GM06990 (cell line): Measurements from ENCODE around the gene ADAMTS3.

Experiments
- DNase-seq: peaks from one replicate; pipeline ENCODE4 v3.0.0-alpha.2; 2011; ENCODE audit not compliant: insufficient read length; ENCODE audit errors: extremely low read depth
- H3K27me3 ChIP-seq: replicated peaks from 2 replicates; pipeline ENCODE4 v1.6.0; 2011; ENCODE audit warnings: low read length; ENCODE audit not compliant: control insufficient read depth, insufficient read depth
- H3K36me3 ChIP-seq: 2 replicates; pipeline ENCODE4 v1.5.1; 2011; ENCODE audit warnings: low read length; ENCODE audit not compliant: control insufficient read depth, insufficient read depth
- H3K4me3 ChIP-seq: replicated peaks from 2 replicates; pipeline ENCODE4 v1.5.1; 2011; ENCODE audit warnings: low read depth, mild to moderate bottlenecking, control low read depth, low read length
- TF ChIP-seq, protein P1 (sequence below): IDR thresholded peaks from 2 replicates; pipeline ENCODE4 v1.5.1; 2011; ENCODE audit warnings: low read length, control low read depth, mild to moderate bottlenecking, inconsistent platforms; ENCODE audit not compliant: insufficient read depth, poor library complexity, severe bottlenecking

The ADAMTS3 gene

DNA sequence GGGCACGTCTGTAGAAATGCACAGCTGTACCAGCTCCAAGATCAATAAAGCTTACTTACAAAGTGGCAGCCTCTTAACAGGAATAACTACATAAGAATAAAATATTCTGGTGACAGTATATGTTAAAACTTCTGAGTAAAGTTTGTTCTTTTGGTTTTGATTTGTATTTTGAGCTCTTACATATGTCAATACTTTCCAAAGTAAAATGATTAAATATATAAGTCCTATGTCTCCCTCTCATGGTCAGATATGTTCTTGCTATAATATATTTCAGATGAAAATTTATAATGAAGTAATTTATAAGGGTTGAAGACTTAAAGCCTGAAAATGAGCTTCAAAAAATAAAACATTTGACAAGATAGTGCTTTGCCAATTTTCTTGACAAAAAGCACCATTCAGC lies 282.8 kb downstream of the ADAMTS3 start:
- no peaks in the 10 kb centered on the region for H3K36me3 ChIP-seq
- no peak for DNase-seq
- no peaks in the 10 kb centered on the region for H3K27me3 ChIP-seq
- H3K4me3 ChIP-seq = no peak overlapping the region
- TF ChIP-seq, protein P1, sequence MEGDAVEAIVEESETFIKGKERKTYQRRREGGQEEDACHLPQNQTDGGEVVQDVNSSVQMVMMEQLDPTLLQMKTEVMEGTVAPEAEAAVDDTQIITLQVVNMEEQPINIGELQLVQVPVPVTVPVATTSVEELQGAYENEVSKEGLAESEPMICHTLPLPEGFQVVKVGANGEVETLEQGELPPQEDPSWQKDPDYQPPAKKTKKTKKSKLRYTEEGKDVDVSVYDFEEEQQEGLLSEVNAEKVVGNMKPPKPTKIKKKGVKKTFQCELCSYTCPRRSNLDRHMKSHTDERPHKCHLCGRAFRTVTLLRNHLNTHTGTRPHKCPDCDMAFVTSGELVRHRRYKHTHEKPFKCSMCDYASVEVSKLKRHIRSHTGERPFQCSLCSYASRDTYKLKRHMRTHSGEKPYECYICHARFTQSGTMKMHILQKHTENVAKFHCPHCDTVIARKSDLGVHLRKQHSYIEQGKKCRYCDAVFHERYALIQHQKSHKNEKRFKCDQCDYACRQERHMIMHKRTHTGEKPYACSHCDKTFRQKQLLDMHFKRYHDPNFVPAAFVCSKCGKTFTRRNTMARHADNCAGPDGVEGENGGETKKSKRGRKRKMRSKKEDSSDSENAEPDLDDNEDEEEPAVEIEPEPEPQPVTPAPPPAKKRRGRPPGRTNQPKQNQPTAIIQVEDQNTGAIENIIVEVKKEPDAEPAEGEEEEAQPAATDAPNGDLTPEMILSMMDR = no peak

DNA sequence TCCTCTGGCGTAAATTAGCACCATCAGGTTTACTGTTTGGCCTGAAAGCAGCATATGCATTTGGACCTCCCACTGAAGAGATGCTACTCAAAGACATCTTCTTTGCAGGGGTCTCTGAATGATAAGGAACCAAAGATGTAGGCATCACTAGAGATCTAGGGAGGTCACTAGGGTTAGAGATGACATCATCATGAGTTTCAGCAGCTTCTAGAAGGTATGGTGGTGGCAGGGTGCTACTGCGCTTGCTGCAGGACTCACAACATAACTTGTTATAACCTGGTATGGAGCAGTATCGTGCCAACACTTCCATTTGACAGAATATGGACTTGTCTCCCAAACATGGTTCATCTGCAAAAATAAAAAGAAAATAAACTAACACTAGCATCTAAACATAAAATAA lies 285.7 kb downstream of the ADAMTS3 start:
- TF ChIP-seq, protein P1 = no peak
- Histone ChIP-seq H3K4me3 (no peak overlapping the region), H3K36me3 (no peaks in the 10 kb centered on the region), H3K27me3 (no peaks in the 10 kb centered on the region)
- no peak for DNase-seq

DNA sequence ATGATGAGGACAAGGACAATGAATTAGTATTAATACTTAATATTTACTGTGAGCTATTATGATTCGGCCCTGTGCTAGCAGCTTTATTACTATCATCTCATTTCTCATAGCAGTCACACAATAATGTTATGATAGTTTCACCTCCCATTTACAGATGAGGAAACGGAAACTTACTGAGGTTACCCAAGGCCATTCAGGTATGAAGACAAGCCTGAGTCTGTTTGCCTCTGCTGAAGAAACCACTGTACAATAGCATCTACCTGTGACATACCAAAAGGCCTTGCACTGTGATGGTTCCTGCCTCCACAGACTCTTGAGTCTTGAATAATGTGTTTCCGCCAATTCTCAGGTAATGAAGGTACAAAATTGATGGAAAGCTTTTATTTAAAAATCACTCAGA lies 288.8 kb downstream of the ADAMTS3 start:
- DNase-seq = no peak
- H3K36me3 ChIP-seq = no peaks in the 10 kb centered on the region
- TF ChIP-seq, protein P1 = no peak
- no peak overlapping the region for H3K4me3 ChIP-seq
- no peaks in the 10 kb centered on the region for H3K27me3 ChIP-seq

DNA sequence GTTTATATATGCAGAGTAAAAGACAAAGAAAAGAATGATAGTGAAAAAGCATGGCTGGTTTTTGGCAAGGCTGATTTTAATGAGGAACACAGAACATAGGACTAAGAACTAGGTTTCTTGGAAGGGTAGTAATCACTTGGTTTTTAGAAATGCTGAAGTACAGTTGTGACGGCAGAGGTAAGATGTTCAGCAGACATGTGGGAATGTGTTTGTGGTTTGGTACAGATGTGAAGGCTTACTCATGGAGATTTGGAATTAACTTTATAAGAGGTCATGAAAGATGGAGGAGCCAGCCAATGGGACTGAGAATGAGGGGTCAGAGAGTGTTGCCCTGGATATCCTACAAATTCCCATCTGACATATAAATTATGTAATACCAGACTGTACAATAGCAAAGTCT lies 293.6 kb downstream of the ADAMTS3 start:
- H3K36me3 ChIP-seq = no peaks in the 10 kb centered on the region
- H3K4me3 ChIP-seq = no peak overlapping the region
- TF ChIP-seq, protein P1 = no peak
- H3K27me3 ChIP-seq = no peaks in the 10 kb centered on the region
- DNase-seq = no peak

DNA sequence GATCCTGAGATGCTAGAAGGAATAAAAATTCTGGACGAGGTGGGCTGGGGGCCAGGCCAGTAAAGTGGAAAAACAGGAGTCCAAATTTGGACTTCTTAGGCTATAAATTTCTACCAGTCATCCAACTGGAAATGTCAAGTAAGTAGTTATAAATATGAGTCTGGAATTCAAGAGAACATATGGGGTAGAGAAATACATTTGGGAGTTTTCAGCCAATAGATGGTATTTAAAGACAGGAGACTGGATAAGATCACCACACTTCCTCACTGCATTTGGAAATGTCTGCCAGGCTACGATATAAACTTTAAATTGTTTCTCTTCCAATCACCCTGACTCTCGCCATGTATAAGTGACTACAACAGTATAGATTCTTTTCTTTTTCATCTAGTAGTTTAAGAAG lies 294.8 kb downstream of the ADAMTS3 start:
- Histone ChIP-seq H3K27me3 (no peaks in the 10 kb centered on the region), H3K4me3 (no peak overlapping the region), H3K36me3 (no peaks in the 10 kb centered on the region)
- no peak for DNase-seq
- TF ChIP-seq, protein P1 = no peak

DNA sequence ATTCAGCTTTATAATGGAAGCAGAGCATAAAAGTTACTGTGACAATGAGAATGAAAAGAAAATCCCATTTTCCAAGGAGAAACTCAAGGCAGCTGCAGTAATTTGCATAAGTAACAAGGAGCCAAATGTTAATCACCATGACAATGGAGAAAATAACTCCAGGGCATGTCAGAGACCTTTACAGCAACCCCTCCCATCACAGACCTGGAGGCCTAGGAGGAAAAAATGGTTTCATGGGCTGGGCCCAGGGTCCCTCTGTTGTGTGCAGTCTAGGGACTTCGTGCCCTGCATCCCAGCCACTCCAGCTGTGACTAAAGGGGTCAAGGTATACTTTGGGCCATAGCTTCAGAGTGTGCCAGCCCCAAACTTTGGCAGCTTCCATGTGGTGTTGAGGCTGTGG lies 313.8 kb downstream of the ADAMTS3 start:
- H3K4me3 ChIP-seq = no peak overlapping the region
- no peaks in the 10 kb centered on the region for H3K36me3 ChIP-seq
- TF ChIP-seq, protein P1 = no peak
- no peak for DNase-seq
- no peaks in the 10 kb centered on the region for H3K27me3 ChIP-seq
